Measurements from ENCODE around the gene PTCH1. TPM values are rescaled to one million over a fixed set of nuclear protein-coding genes. Genes with fewer than 3 reads are reported as not detected.

The PTCH1 gene
- total RNA-seq, 1 experiment from 2014 or later: 33.4 TPM

DNA sequence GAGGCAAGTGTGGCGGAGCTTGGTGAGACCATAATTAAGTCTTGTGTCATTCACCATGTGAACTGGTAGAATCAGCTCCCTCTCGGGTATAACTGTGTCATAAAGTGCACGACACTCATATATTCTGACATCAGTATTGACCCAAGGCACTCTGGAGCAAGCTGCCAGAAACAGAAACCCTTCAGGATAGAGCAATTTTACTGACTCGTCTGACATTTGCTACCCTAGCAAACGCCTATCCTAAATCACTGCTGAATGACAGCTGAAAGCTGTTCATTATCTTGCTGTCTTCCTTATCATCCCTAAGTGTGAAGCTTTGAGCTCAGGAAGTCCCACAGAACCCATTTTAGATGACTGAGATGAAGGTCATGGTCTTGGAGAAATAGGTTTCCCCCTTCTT, 27.8 kb downstream of the PTCH1 start:
- ChIA-PET CTCF (no interaction called here), POLR2A (ENCODE audit: unreplicated experiment) (no interaction called here)
- TF ChIP-seq EZH2 (IDR thresholded peaks at IDR 0.05; ENCODE audit: low read depth): no peak
- TF ChIP-seq, protein P1, sequence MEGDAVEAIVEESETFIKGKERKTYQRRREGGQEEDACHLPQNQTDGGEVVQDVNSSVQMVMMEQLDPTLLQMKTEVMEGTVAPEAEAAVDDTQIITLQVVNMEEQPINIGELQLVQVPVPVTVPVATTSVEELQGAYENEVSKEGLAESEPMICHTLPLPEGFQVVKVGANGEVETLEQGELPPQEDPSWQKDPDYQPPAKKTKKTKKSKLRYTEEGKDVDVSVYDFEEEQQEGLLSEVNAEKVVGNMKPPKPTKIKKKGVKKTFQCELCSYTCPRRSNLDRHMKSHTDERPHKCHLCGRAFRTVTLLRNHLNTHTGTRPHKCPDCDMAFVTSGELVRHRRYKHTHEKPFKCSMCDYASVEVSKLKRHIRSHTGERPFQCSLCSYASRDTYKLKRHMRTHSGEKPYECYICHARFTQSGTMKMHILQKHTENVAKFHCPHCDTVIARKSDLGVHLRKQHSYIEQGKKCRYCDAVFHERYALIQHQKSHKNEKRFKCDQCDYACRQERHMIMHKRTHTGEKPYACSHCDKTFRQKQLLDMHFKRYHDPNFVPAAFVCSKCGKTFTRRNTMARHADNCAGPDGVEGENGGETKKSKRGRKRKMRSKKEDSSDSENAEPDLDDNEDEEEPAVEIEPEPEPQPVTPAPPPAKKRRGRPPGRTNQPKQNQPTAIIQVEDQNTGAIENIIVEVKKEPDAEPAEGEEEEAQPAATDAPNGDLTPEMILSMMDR (conservative IDR thresholded peaks at IDR 0.05): no peak

DNA sequence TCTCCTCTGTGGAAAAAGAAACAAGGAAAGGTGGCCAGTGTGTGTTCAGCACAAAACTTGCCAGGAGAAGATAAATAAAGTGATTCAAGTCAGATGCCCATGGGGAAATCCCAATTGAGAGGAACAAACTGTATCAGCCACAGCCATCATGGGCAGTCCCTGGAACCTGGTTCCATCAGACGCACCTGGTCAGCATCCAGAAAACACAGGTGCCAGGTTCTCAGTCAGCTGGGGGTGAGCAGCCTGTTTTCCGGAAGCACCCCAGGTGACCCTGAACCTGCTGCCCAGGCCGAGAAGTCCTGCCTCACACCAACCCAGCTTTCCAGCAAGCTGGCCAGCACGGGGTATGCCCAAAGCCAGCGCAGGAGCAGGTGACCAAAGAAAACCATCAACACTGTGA, 30.5 kb downstream of the PTCH1 start:
- H3K4me2 ChIP-seq: no peak overlapping the region
- H3K4me1 ChIP-seq (replicated peaks; ENCODE audit: insufficient read depth): no peaks in the 10 kb centered on the region
- no peaks in the 10 kb centered on the region for H3F3A ChIP-seq (ENCODE audit: insufficient read depth, low read depth)
- H2AFZ ChIP-seq: no peak overlapping the region
- no peaks in the 10 kb centered on the region for H4K20me1 ChIP-seq (ENCODE audit: insufficient read depth)
- no peaks in the 10 kb centered on the region for H3K79me2 ChIP-seq (ENCODE audit: low read depth)
- H3K4me3 ChIP-seq: no peak overlapping the region
- no peak for TF ChIP-seq EZH2 (IDR thresholded peaks at IDR 0.05; ENCODE audit: low read depth)
- TF ChIP-seq, protein P1 (conservative IDR thresholded peaks at IDR 0.05): no peak
- H3K9me2 ChIP-seq (ENCODE audit: insufficient read depth): no peaks in the 10 kb centered on the region
- H3K27me3 ChIP-seq (ENCODE audit: insufficient read depth, low read depth): no peaks in the 10 kb centered on the region
- BruUV-seq (replicated peaks): no TSS peak
- ChIA-PET CTCF (no interaction called here), POLR2A (ENCODE audit: unreplicated experiment) (no interaction called here)
- H3K27ac ChIP-seq: no peak overlapping the region
- H3K36me3 ChIP-seq (ENCODE audit: low read depth): 0 out of 2 replicates have a peak, but pooled peaks cover 4% of the 10 kb centered on the region
- intact Hi-C loops (cut with micrococcal nuclease; ENCODE audit: unreplicated experiment): no loop called here
- DNase-seq: no peak
- no peaks in the 10 kb centered on the region for H3K9me3 ChIP-seq (ENCODE audit: insufficient read depth, low read depth)

More for the DNA sequence above, 27.8 kb downstream of the PTCH1 start:
- no peak overlapping the region for H2AFZ ChIP-seq
- H3K4me2 ChIP-seq: no peak overlapping the region
- H3K4me1 ChIP-seq (replicated peaks; ENCODE audit: insufficient read depth): no peaks in the 10 kb centered on the region
- no peaks in the 10 kb centered on the region for H3K9me3 ChIP-seq (ENCODE audit: insufficient read depth, low read depth)
- H3K9me2 ChIP-seq (ENCODE audit: insufficient read depth): no peaks in the 10 kb centered on the region
- H3F3A ChIP-seq (ENCODE audit: insufficient read depth, low read depth): no peaks in the 10 kb centered on the region
- 0 out of 2 replicates have a peak, but pooled peaks cover 4% of the 10 kb centered on the region for H3K36me3 ChIP-seq (ENCODE audit: low read depth)
- no peak for DNase-seq
- no peak overlapping the region for H3K27ac ChIP-seq
- 0 out of 2 replicates have a peak, but pooled peaks cover 7% of the 10 kb centered on the region for H3K79me2 ChIP-seq (ENCODE audit: low read depth)
- H3K27me3 ChIP-seq (ENCODE audit: insufficient read depth, low read depth): no peaks in the 10 kb centered on the region
- no TSS peak for BruUV-seq (replicated peaks)
- intact Hi-C loops (cut with micrococcal nuclease; ENCODE audit: unreplicated experiment): no loop called here
- H3K4me3 ChIP-seq: no peak overlapping the region
- no peaks in the 10 kb centered on the region for H4K20me1 ChIP-seq (ENCODE audit: insufficient read depth)

DNA sequence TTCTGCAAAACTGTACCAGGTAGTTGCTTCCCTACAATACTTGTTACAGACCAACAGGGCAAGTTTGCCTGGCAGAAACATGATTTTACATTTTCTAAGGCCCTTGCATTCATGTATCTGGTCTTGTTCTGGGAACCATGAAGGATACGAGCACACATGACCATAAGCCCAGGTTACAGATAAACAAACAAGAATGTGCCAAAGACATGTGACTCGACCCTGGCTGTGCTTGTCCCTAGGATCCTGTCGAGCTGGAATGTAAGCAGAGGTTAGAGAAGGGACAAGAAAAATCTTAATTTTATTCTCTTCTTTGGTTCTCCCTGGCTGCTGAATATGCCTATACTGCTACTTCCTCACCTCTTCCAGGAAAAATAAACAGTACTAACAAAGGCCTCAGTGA, 32.5 kb downstream of the PTCH1 start:
- no TSS peak for BruUV-seq (replicated peaks)
- H3K27ac ChIP-seq: no peak overlapping the region
- H3K4me3 ChIP-seq: no peak overlapping the region
- POLR2A ChIA-PET (ENCODE audit: unreplicated experiment): no interaction called here
- no peak overlapping the region for H3K4me2 ChIP-seq
- no peaks in the 10 kb centered on the region for H3K79me2 ChIP-seq (ENCODE audit: low read depth)
- no peaks in the 10 kb centered on the region for H3K4me1 ChIP-seq (replicated peaks; ENCODE audit: insufficient read depth)
- intact Hi-C loops (cut with micrococcal nuclease; ENCODE audit: unreplicated experiment): no loop called here
- no peaks in the 10 kb centered on the region for H3K9me2 ChIP-seq (ENCODE audit: insufficient read depth)
- H2AFZ ChIP-seq: no peak overlapping the region
- CTCF ChIA-PET: no interaction called here
- no peaks in the 10 kb centered on the region for H3K9me3 ChIP-seq (ENCODE audit: insufficient read depth, low read depth)
- 0 out of 2 replicates have a peak, but pooled peaks cover 10% of the 10 kb centered on the region for H3K36me3 ChIP-seq (ENCODE audit: low read depth)
- DNase-seq: no peak
- no peaks in the 10 kb centered on the region for H3F3A ChIP-seq (ENCODE audit: insufficient read depth, low read depth)
- H4K20me1 ChIP-seq (ENCODE audit: insufficient read depth): no peaks in the 10 kb centered on the region
- TF ChIP-seq, protein P1 (conservative IDR thresholded peaks at IDR 0.05): no peak
- no peak for TF ChIP-seq EZH2 (IDR thresholded peaks at IDR 0.05; ENCODE audit: low read depth)
- H3K27me3 ChIP-seq (ENCODE audit: insufficient read depth, low read depth): no peaks in the 10 kb centered on the region

Measured in PC-9 (cell line).